Fibroblast of pulmonary artery (primary cell): Measurements from ENCODE around the gene ANO4.

Experiments
- DNase-seq: peaks from one replicate; pipeline ENCODE4 v3.0.0-alpha.2; 2010; ENCODE audit warnings: low read depth
- H3K4me3 ChIP-seq: replicated peaks from 2 replicates; pipeline ENCODE4 v1.5.1; 2011; ENCODE audit warnings: low read depth, mild to moderate bottlenecking, control low read depth, low read length, moderate library complexity
- CTCF ChIP-seq: IDR thresholded peaks from 2 replicates; pipeline ENCODE4 v1.5.1; 2011; ENCODE audit warnings: mild to moderate bottlenecking, control low read depth, low read length, inconsistent platforms; ENCODE audit errors: missing control alignments

The ANO4 gene

GRCh38 chr12:100895192-100895591, 100.6 kb downstream of the ANO4 start:
- no peak for DNase-seq
- TF ChIP-seq CTCF: no peak
- H3K4me3 ChIP-seq: no peak overlapping the region

GRCh38 chr12:100896192-100896591, 101.6 kb downstream of the ANO4 start:
- no peak for DNase-seq
- no peak overlapping the region for H3K4me3 ChIP-seq
- TF ChIP-seq CTCF: no peak

GRCh38 chr12:100897240-100897639, 102.7 kb downstream of the ANO4 start:
- no peak overlapping the region for H3K4me3 ChIP-seq
- DNase-seq: no peak
- TF ChIP-seq CTCF: no peak

GRCh38 chr12:100899301-100899700, 104.7 kb downstream of the ANO4 start:
- no peak for TF ChIP-seq CTCF
- H3K4me3 ChIP-seq: no peak overlapping the region
- DNase-seq: no peak

GRCh38 chr12:100900808-100901207, 106.2 kb downstream of the ANO4 start:
- no peak for DNase-seq
- TF ChIP-seq CTCF: no peak
- no peak overlapping the region for H3K4me3 ChIP-seq

- no peak for TF ChIP-seq CTCF
- no peak for DNase-seq
- no peak overlapping the region for H3K4me3 ChIP-seq
Observed at GRCh38 chr12:100901266-100901665, 106.7 kb downstream of the ANO4 start.

- no peak overlapping the region for H3K4me3 ChIP-seq
- no peak for TF ChIP-seq CTCF
- no peak for DNase-seq
Observed at GRCh38 chr12:100904270-100904669, 109.7 kb downstream of the ANO4 start.
